Measurements from ENCODE around the gene MYZAP.

The MYZAP gene

DNA sequence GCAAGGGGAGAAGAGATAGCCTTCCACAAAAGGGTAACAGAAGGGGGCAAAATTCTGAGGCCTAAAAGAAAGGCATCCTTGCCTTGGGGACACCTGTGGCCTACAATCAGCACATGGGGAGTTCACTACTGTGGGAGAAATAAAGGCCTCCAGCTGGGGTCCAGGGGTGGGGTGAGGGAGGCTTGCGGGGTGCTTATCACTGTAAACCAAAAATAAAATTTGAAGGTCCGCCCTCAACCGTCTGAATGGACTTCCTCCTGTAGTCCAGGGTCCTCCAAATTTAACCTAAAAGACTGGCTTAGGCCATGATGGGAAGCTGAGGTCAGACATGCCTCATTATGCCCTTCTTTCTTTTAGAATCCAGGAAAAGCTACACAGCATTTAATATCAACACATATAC lies 112.7 kb downstream of the MYZAP start:
- H3K36me3 ChIP-seq (ENCODE audit: control insufficient read depth, insufficient read depth, low read length) = no peaks in the 10 kb centered on the region
- H3K27me3 ChIP-seq (ENCODE audit: control insufficient read depth, insufficient read depth, low read length) = no peaks in the 10 kb centered on the region
- no peak overlapping the region for H3K4me3 ChIP-seq (ENCODE audit: low read length)
- no peak overlapping the region for H3K9ac ChIP-seq (ENCODE audit: low read length)
- H3K4me1 ChIP-seq (ENCODE audit: control insufficient read depth, insufficient read depth, low read length) = peaks cover 9% of the 10 kb centered on the region
- no peak overlapping the region for H3K27ac ChIP-seq (ENCODE audit: low read depth, low read length)

DNA sequence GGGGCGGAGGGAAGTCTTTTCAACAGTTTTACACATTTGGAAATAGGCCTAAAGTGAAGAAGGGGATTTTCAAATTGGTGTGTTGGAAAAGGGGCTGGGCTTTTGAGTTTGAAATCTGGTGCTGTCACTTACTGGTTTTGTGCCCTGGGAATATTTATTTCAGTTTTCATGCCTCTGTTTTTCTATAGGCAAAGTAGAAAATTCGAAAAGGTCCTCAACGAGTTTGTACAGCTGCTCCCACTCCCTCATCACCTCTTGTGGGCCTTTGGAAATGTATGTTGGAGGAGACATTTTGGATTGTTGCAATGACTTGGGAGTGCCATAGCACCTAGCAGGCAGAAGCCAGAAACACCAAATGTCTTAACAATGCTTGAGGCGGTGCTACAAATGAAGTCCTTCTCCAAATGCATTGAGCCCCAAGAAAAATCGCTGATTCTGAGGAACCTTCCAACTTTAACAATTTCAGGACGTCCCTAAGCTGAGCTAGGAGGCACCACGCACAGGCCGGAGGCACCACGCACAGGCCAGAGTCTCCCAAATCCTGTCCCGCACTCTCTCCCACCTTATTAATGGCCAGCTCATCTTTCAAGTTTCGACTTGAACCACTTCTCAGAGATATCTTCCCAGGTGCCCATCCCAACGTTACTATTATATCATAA lies 114.2 kb downstream of the MYZAP start:
- Histone ChIP-seq H3K27me3 (ENCODE audit: control insufficient read depth, insufficient read depth, low read length) (no peaks in the 10 kb centered on the region), H3K4me1 (ENCODE audit: control insufficient read depth, insufficient read depth, low read length) (peaks cover 9% of the 10 kb centered on the region), H3K4me3 (ENCODE audit: low read length) (peak overlapping the region; percentile 89), H3K27ac (ENCODE audit: low read depth, low read length) (peak overlapping the region; percentile 78), H3K9ac (ENCODE audit: low read length) (no peak overlapping the region), H3K36me3 (ENCODE audit: control insufficient read depth, insufficient read depth, low read length) (peaks cover 3% of the 10 kb centered on the region)

DNA sequence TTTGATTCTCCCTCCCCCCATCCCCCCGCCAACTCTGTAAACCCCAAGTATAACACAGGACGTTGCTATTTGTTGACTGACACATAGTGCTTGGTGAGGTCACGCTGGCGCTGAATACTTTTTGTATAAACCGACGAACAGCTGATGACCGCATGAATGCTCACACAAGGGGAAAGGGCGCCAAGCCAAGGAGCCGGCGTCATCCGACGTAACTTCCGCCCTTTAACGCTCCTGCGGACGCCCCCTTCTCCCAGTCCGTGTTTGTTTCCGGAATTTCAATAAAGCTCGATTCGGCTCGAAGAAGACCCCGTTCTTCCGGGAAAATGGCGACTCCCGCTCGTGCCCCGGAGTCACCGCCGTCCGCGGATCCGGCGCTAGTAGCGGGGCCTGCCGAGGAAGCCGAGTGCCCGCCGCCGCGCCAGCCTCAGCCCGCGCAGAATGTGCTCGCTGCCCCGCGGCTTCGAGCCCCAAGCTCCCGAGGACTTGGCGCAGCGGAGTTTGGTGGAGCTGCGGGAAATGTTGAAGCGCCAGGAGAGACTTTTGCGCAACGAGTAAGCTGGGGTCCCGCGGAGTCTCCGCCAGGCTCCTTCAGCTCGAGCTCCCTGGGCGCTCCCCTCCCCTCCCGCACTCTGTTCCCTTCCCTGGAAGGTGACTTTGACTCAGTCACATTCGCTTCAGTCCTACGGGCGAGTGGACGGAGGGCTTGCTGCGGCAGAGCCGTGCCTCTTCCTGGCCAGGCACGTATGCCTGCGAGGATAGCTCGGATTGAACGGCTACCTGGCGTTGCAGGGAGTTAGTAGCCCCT lies 114.9 kb downstream of the MYZAP start, which contains the start of gene POLR2M:
Gene POLR2M (plus strand): TSS at position 310 of the 805 bp plus-strand sequence. CDS start 129 bp downstream, at position 439.
- Histone ChIP-seq H3K4me1 (ENCODE audit: control insufficient read depth, insufficient read depth, low read length) (peaks cover 9% of the 10 kb centered on the region), H3K9ac (ENCODE audit: low read length) (peak within 1 kb of the TSS; percentile 95), H3K4me3 (ENCODE audit: low read length) (peak within 1 kb of the TSS; percentile 89), H3K27me3 (ENCODE audit: control insufficient read depth, insufficient read depth, low read length) (no peaks in the 10 kb centered on the region), H3K27ac (ENCODE audit: low read depth, low read length) (peak within 1 kb of the TSS; percentile 78), H3K36me3 (ENCODE audit: control insufficient read depth, insufficient read depth, low read length) (peaks cover 6% of the 10 kb centered on the region)

DNA sequence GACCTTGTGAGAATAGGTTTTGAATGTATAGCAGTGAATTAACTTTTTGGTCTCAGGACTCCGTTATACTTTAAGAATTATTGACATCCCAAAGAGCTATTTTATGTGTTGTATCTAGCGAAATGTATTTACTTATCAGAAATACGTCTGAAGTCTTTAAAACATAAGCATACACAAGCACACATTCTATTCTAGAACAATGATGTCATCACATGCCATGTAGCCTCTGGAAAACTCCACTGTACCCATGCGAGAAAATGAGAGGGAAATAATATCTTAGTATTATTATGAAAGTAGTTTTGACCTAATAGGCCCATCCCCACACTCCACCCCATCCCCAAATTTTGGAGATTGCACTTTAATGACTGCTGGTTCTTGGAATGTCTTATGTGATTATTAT lies 116.3 kb downstream of the MYZAP start:
- Histone ChIP-seq H3K36me3 (ENCODE audit: control insufficient read depth, insufficient read depth, low read length) (peaks cover 15% of the 10 kb centered on the region), H3K9ac (ENCODE audit: low read length) (no peak overlapping the region), H3K4me1 (ENCODE audit: control insufficient read depth, insufficient read depth, low read length) (peaks cover 9% of the 10 kb centered on the region), H3K4me3 (ENCODE audit: low read length) (peak overlapping the region; percentile 89), H3K27ac (ENCODE audit: low read depth, low read length) (no peak overlapping the region), H3K27me3 (ENCODE audit: control insufficient read depth, insufficient read depth, low read length) (no peaks in the 10 kb centered on the region)

DNA sequence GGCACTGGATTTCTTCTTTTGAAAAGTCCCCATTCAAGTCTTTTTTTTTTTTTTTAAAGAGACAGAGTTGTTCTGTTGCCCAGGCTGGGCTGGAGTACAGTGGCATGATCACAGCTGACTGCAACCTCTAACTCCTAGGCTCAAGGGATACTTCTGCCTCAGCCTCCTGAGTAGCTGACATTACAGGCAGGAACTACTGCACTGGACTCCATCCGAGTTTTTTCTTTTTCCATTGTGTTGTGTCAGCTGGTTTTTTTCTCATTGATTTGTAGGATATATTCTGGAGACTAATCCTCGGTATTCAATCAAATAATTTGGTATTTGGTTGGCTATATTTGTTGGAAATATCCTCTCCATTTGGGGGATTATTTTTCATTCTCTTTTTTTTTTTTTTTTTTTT lies 126.6 kb downstream of the MYZAP start:
- Histone ChIP-seq H3K4me1 (ENCODE audit: control insufficient read depth, insufficient read depth, low read length) (no peaks in the 10 kb centered on the region), H3K27me3 (ENCODE audit: control insufficient read depth, insufficient read depth, low read length) (no peaks in the 10 kb centered on the region), H3K27ac (ENCODE audit: low read depth, low read length) (no peak overlapping the region), H3K4me3 (ENCODE audit: low read length) (no peak overlapping the region), H3K36me3 (ENCODE audit: control insufficient read depth, insufficient read depth, low read length) (peaks cover 7% of the 10 kb centered on the region), H3K9ac (ENCODE audit: low read length) (no peak overlapping the region)

DNA sequence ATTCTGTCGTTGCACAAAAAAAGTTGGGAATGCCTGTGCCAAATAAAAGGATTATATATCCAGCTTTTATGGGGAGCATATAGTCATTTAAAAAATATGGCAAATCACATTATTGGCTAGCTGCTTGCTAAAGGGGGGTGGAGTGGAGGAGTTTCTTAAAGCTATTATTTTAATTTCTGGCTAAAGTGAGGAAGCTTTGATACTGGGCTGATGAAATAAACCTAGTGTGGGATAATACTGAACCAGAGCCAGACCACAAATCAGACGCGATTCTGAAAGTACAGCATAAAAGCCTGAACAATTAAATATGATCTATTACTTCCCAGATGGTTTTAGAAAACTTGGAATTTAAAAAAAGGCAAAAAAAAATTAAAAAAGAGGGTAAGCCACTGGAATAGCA lies 129.2 kb downstream of the MYZAP start:
- Histone ChIP-seq H3K4me1 (ENCODE audit: control insufficient read depth, insufficient read depth, low read length) (no peaks in the 10 kb centered on the region), H3K27ac (ENCODE audit: low read depth, low read length) (no peak overlapping the region), H3K36me3 (ENCODE audit: control insufficient read depth, insufficient read depth, low read length) (peaks cover 2% of the 10 kb centered on the region), H3K9ac (ENCODE audit: low read length) (no peak overlapping the region), H3K4me3 (ENCODE audit: low read length) (no peak overlapping the region), H3K27me3 (ENCODE audit: control insufficient read depth, insufficient read depth, low read length) (no peaks in the 10 kb centered on the region)

DNA sequence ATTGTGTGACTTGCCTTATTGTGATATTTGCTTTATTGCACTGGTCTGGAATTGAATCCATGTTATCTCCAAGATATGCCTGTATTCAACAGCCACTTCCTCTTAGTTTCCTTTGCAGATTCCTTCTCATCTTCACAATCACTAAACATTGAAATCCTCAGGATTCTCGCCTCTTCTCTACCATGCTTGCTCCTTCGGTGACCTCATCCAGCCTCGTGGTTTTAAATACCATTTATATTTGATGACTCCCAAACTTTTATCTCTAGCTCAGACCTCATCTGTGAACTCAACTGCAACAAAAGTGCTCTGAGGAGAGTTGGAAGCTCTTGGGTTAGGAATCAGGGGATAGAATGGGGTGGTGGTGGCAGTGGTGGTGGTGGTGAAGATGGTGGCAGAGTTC lies 134.7 kb downstream of the MYZAP start:
- no peak overlapping the region for H3K9ac ChIP-seq (ENCODE audit: low read length)
- no peaks in the 10 kb centered on the region for H3K4me1 ChIP-seq (ENCODE audit: control insufficient read depth, insufficient read depth, low read length)
- no peak overlapping the region for H3K27ac ChIP-seq (ENCODE audit: low read depth, low read length)
- no peaks in the 10 kb centered on the region for H3K36me3 ChIP-seq (ENCODE audit: control insufficient read depth, insufficient read depth, low read length)
- no peaks in the 10 kb centered on the region for H3K27me3 ChIP-seq (ENCODE audit: control insufficient read depth, insufficient read depth, low read length)
- H3K4me3 ChIP-seq (ENCODE audit: low read length) = no peak overlapping the region

DNA sequence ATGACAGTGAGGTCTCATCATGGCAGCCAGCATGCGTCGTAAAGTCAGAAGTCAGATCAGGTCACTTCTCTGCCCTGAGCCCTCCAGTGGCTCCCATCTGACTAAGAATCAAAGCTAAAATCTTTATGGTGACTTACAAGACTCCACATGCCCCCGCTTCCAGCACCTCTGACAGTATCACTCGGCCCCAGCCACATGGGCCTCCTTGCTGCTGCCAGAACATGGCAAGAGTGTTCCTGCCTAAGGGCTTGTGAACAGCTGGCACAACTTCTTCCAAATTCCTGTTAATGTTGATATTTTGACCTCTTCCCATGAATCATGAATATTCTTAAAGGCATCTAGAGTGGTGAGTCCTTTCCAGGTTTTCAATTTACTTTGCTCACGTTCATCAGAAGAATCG lies 135.3 kb downstream of the MYZAP start:
- H3K9ac ChIP-seq (ENCODE audit: low read length) = no peak overlapping the region
- no peaks in the 10 kb centered on the region for H3K27me3 ChIP-seq (ENCODE audit: control insufficient read depth, insufficient read depth, low read length)
- H3K27ac ChIP-seq (ENCODE audit: low read depth, low read length) = no peak overlapping the region
- no peak overlapping the region for H3K4me3 ChIP-seq (ENCODE audit: low read length)
- H3K36me3 ChIP-seq (ENCODE audit: control insufficient read depth, insufficient read depth, low read length) = no peaks in the 10 kb centered on the region
- H3K4me1 ChIP-seq (ENCODE audit: control insufficient read depth, insufficient read depth, low read length) = no peaks in the 10 kb centered on the region

DNA sequence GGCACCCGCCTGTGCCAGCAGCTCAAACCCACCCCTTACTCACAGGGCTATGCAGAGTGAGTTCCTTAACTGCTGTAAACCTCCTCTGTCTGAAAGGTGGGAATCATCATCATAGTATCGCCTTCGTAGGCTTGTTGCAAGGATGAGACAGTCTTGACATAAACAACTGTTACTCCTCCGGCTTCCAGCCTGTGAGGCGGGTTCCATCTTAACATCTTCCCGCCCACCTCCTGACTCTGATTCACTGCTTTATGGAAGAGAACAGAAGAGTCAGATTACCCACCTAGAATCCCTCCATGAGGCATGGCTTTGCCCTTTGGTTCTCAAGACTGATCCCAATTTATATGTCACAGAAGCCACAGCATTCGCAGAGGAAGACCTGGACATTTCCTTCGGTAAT lies 136.7 kb downstream of the MYZAP start:
- peaks cover 2% of the 10 kb centered on the region for H3K4me1 ChIP-seq (ENCODE audit: control insufficient read depth, insufficient read depth, low read length)

DNA sequence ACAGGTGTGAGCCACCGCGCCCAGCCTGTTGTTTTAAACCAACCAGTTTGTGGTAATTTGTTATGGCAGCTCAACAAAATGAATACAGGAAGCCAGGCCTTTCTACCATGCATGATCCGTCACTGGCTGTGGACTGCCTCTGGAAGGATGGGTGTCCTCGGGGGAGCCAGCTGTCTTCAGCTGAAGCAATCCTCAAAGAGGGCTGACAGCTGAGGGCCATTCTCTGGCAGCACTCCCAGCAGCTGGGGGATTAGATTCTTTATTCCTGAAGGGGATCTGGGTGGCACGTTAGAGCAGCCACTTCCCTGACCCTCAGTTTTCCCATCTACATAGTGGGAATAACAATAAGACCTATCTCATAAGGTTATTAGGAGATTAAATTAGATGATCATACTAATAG lies 139.2 kb downstream of the MYZAP start:
- no peak overlapping the region for H3K9ac ChIP-seq (ENCODE audit: low read length)

More for the DNA sequence above, 136.7 kb downstream of the MYZAP start:
- no peaks in the 10 kb centered on the region for H3K36me3 ChIP-seq (ENCODE audit: control insufficient read depth, insufficient read depth, low read length)
- no peak overlapping the region for H3K9ac ChIP-seq (ENCODE audit: low read length)
- no peak overlapping the region for H3K4me3 ChIP-seq (ENCODE audit: low read length)
- no peak overlapping the region for H3K27ac ChIP-seq (ENCODE audit: low read depth, low read length)
- H3K27me3 ChIP-seq (ENCODE audit: control insufficient read depth, insufficient read depth, low read length) = no peaks in the 10 kb centered on the region

DNA sequence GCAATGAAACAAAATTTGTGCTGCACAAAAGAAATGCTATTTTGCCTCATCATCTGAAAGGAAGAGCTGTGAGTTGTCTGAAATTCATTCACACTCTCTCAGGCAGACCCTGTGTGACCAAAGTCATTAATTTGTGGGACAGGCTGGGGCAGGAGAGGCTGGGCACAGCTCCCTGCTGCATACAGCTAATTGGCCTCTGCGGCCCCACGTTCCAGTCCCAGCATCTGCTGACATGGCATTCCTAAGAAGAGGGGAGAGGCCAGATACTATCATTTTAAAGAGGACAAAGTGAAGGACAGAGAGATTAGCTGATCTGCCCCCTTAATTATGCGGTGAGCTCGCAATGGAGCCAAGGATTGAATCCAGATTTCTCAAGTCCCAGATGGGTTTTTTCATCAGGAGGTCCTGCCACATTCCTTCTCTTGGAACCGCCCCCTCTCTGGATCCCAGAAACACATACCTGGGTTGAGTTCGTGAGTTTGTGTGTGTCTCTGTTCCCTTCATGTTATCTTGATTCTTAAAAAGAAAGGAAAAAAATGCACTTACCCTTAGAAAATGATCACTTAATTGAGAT lies 139.9 kb downstream of the MYZAP start:
- Histone ChIP-seq H3K9ac (ENCODE audit: low read length) (no peak overlapping the region), H3K27me3 (ENCODE audit: control insufficient read depth, insufficient read depth, low read length) (no peaks in the 10 kb centered on the region), H3K27ac (ENCODE audit: low read depth, low read length) (no peak overlapping the region), H3K36me3 (ENCODE audit: control insufficient read depth, insufficient read depth, low read length) (no peaks in the 10 kb centered on the region), H3K4me3 (ENCODE audit: low read length) (no peak overlapping the region), H3K4me1 (ENCODE audit: control insufficient read depth, insufficient read depth, low read length) (peaks cover 2% of the 10 kb centered on the region)

More for the DNA sequence above, 139.2 kb downstream of the MYZAP start:
- H3K27ac ChIP-seq (ENCODE audit: low read depth, low read length) = no peak overlapping the region
- H3K36me3 ChIP-seq (ENCODE audit: control insufficient read depth, insufficient read depth, low read length) = no peaks in the 10 kb centered on the region
- H3K27me3 ChIP-seq (ENCODE audit: control insufficient read depth, insufficient read depth, low read length) = no peaks in the 10 kb centered on the region
- no peak overlapping the region for H3K4me3 ChIP-seq (ENCODE audit: low read length)
- peaks cover 2% of the 10 kb centered on the region for H3K4me1 ChIP-seq (ENCODE audit: control insufficient read depth, insufficient read depth, low read length)

DNA sequence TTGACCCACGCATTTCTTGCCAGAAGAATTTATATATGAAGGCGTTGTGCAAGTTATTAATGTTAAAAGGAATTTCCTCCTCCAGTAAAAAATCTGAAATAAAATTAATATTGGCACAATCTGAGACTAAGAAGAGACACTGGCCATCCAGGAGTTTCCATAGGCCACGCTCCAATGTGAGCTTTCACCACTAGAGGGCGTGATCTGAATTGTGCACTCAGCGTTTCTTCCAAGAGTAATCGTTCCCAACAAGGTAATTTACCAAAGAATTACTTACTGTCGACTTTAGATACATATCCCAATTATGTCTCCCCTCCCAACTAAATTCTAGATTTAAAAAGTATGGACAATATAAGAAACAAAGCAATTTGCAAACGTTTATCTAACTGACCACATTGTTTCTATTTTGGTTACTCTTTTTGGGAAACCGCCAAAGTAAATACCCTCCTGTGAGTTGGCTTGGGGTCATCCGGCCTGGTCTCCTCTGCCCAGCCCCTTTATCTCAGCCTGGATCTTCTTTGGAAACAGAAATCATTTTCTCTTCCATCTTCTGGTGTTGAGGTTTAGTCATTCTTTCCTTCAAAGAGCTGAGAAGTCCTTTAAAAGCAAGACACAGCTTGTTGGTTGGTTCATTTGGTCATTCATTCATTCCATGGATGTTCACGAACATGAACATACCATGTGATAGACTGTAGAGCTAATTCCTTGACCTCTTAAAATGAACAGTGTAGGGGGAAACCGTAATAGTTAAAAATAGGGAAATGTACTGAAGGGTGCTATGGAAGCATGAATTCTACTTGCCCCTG lies 141.0 kb downstream of the MYZAP start:
- Histone ChIP-seq H3K27me3 (ENCODE audit: control insufficient read depth, insufficient read depth, low read length) (no peaks in the 10 kb centered on the region), H3K36me3 (ENCODE audit: control insufficient read depth, insufficient read depth, low read length) (no peaks in the 10 kb centered on the region), H3K27ac (ENCODE audit: low read depth, low read length) (no peak overlapping the region), H3K4me3 (ENCODE audit: low read length) (no peak overlapping the region), H3K9ac (ENCODE audit: low read length) (no peak overlapping the region), H3K4me1 (ENCODE audit: control insufficient read depth, insufficient read depth, low read length) (peaks cover 2% of the 10 kb centered on the region)

Measured in rectal smooth muscle tissue (tissue), 1 donor.